Measurements from ENCODE around the gene NMB.

DNA sequence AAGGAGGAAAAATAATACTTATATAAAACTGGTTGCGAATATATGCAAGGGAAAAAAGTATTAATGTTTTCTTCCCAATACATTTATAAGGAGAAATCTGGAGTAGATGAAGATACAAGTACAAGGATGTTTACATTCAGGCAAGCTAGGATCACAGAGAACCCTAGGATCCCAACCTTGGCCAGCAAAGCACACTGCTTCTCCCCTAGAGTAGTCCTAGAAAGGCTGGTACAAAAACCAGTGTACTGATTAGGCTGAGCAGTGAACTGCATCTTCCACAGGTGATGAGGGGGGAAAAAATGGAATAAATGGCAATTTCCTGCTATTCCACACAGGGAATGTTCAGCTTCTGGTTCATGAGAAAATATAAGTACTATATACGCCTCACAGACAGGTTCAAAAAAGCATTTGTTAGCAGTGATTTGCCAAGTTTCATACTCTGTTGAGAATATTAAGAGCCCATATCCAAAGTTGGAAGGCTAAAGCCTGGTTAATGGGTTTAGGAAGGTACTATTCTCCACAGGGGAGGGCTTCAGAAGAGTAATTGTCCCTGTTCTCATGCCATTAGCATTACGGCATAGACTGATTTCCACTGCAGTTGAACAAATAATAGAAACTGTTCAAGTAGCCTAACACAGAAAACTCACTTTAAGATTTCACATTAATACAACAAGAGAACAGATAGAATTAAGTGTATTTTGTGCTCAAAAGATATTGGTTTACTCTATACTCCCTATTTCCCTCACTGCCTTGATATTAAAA lies 10.4 kb upstream of the NMB start:
- TF ChIP-seq CTCF (IDR thresholded peaks at IDR 0.05; ENCODE audit: low read depth, low read length) (no peak), EZH2phosphoT487 (IDR thresholded peaks at IDR 0.05; ENCODE audit: low read depth) (no peak)

Measured in OCI-LY3 (cell line).